HepG2 (cell line): ENCODE data around the gene PRKN.

ENCODE experiments used
- BHLHE40 ChIP-seq: IDR thresholded peaks from 2 replicates; pipeline ENCODE4 v1.6.1; 2011; ENCODE audit warnings: low read length, improper control_type of control experiment
- TF ChIP-seq, protein P1 (sequence below): sonication (generic); formaldehyde crosslinking; IDR thresholded peaks from 2 replicates; pipeline ENCODE4 v1.5.0; 2020; ENCODE audit warnings: mild to moderate bottlenecking, missing genetic modification reagents, moderate library complexity

GRCh38 chr6:161412795-161413194 is 1314.8 kb downstream of the PRKN start:
- TF ChIP-seq BHLHE40 = no peak
- TF ChIP-seq, protein P1, sequence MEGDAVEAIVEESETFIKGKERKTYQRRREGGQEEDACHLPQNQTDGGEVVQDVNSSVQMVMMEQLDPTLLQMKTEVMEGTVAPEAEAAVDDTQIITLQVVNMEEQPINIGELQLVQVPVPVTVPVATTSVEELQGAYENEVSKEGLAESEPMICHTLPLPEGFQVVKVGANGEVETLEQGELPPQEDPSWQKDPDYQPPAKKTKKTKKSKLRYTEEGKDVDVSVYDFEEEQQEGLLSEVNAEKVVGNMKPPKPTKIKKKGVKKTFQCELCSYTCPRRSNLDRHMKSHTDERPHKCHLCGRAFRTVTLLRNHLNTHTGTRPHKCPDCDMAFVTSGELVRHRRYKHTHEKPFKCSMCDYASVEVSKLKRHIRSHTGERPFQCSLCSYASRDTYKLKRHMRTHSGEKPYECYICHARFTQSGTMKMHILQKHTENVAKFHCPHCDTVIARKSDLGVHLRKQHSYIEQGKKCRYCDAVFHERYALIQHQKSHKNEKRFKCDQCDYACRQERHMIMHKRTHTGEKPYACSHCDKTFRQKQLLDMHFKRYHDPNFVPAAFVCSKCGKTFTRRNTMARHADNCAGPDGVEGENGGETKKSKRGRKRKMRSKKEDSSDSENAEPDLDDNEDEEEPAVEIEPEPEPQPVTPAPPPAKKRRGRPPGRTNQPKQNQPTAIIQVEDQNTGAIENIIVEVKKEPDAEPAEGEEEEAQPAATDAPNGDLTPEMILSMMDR (CRISPR knock-in tag) = no peak
